ENCODE results near the gene SENP1.

The SENP1 gene

DNA sequence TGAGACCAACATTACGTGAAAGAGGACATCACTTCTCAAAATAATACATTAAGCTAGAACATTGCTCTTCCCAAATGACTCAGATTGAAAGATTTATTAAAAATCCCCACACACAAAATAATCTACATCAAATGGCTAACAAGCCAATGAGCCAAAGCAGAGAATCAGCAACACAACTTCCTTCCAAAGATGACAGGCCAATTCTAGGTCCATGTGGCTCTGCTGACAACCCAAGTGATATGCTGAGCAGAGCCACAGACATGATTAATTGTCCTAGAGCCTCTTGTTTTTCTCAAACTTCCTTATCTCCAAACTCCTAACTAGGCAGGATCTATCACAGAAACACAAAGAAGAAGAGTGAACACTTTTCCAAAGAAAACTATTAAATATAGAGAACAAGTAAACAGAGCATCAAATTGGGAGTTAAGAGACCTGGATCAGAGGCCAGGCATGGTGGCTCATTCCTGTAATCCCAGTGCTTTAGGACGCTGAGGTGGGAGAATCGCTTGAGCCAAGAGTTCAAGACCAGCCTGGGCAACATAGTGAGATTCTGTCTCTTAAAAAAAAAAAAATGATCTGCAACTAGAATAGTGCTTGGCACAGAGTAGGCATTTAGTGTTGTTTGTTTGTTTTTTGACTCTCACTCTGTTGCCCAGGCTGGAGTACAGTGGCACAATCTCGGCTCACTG is 38.5 kb downstream of the SENP1 start:
- DNase-seq (ENCODE audit: low spot score) = no peak

- no peak for DNase-seq (ENCODE audit: low spot score)
Measured at GRCh38 chr12:48065041-48065440, 40.8 kb downstream of the SENP1 start.

GRCh38 chr12:48063530-48063929 is 42.3 kb downstream of the SENP1 start:
- no peak for DNase-seq (ENCODE audit: low spot score)

GRCh38 chr12:48061938-48062719 is 43.8 kb downstream of the SENP1 start:
- no peak for DNase-seq (ENCODE audit: low spot score)

- DNase-seq (ENCODE audit: low spot score) = no peak
Measured at GRCh38 chr12:48060474-48060873, 45.4 kb downstream of the SENP1 start.

GRCh38 chr12:48058771-48059170 is 47.1 kb downstream of the SENP1 start:
- DNase-seq (ENCODE audit: low spot score) = no peak

DNA sequence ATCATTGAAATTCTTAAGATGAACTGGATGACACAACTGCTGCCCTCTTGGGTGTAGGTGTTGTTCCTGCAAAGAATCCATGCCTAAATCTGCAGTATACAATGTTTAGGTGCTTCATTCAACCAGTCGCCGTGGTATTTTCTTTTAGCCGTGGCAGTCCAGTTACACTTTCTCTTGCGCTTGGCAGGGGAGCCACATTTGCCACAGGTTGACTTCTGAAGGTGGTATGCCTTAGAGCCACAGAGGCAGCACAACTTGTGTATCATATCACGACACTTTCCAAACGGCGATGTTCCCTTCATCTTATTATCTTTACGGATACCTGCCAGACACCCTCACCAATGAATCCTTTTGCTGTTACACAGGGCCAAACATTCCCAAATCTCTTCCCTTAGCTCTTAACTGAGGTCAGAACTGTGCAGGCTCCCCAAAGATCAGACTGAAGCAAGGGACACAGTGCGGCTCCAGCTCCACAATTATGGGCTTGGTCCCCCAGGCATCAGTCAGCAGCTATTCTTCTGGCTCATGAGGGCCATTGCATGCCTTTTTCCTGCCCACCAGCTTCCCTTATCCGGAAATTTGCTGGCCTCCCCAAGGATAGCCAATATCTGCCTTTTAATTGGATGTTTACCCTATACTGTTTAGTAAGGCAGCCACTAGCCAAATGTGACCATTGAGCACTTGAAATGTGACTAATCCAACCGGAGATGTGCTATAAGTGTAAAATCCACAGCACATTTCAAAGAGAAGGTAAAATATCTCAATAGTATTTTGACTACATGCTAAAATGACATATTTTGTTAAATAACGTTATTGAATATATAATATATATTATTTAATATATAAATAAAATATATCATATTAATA is 50.7 kb downstream of the SENP1 start:
- no peak for DNase-seq (ENCODE audit: low spot score)

GRCh38 chr12:48053883-48054282 is 52.0 kb downstream of the SENP1 start:
- DNase-seq (ENCODE audit: low spot score) = no peak

DNA sequence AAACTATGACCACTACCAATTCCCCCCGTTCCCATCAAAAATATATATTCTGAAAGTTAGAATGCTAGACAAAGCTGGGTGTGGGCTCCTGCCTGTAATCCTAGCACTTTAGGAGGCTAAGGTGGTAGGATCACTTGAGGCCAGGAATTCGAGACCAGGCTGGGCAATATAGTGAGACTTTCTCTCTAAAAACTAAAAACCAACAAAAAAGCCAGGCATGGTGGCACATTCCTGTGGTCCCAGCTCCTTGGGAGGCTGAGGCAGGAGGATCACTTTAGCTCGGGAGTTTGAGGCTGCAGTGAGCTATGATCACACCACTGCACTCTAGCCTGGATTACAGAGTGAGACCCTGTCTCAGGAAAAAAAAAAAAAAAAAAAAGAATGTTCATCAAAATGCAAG is 52.8 kb downstream of the SENP1 start:
- no peak for DNase-seq (ENCODE audit: low spot score)

DNA sequence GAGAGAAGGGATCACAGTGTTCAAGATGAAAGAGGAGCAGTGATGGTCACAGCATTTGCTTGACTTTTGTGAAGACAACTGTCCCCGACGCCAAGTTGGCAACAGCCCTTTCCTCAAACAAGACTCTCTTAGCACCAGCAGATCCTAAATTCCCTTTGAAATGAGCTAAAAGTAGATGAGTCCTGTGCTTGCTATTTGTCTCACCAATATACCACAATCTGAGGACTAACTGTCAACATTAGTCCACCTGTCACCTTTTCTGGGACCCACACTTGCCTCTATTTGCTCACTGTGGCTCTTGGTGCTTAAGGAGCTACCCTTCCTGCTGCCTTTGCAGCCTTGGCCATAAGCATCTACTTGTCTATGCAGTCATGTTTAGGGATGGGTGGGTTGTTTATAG is 54.2 kb downstream of the SENP1 start:
- no peak for DNase-seq (ENCODE audit: low spot score)

DNA sequence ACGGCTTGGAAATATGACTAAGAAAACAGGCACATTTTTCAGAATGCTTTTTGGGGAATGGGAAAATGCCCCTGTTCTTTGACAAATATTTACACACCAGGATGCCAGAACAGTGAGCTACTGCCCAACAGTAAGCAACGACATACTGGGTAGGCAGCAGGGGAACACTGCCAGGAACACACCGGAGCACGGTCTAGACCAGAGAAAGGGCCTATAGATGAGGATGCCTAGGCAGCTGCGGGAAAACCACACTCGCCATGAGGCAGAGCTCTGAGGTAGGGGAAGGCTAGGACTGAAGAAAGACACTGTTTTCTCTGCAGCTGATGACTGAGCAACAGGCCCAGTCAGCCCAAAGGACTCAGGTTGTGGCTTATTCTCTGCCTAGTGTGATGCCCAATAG is 55.7 kb downstream of the SENP1 start:
- DNase-seq (ENCODE audit: low spot score) = no peak

DNA sequence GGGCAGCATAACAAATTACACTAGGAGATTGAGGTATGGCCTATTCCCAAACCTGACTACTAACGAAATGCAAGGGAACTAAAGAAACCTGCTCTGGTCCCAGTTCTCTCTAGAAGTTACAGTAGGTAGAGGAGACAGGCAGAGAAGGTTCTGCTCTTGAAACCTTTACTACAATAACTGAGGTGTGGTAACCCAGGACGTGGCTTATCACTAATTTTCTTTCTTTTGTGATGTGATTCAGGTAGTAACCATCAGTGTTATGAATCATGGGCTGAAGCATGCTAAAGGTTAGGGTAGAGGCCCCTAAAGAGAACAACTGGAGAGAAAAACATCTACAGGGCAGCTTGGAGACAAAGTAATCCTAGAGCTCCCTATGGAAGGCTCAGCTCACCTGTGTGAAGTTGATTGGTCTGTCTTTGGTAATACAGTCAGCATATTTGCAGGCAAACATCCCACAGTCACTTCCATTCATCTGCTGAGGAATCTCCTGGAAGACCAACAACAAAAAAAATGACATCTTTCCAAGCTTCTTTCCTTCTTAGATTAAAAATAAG is 59.8 kb downstream of the SENP1 start:
- no peak for DNase-seq (ENCODE audit: low spot score)

- no peak for DNase-seq (ENCODE audit: low spot score)
Measured at GRCh38 chr12:48045061-48045846, 60.6 kb downstream of the SENP1 start.

GRCh38 chr12:48044396-48044795 is 61.5 kb downstream of the SENP1 start:
- no peak for DNase-seq (ENCODE audit: low spot score)

DNA sequence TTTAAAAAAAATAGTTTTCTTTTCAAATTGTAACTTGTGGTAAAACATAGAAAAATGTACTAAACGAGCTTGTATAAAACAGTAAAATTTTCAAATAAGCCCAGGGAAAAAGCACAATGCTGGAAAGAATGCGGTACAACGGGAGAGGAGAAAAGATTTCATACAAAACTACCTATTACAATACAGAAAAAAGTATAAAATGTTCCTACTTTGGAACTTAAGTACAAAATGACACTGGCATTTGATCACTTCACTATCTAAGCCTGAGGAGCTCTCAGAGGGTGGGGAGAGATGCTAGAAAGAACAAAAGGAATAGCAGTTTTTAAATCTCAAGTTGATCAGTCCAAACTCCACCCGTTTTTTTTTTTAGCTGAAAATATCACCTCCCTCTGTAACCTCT is 62.1 kb downstream of the SENP1 start:
- DNase-seq (ENCODE audit: low spot score) = no peak

- no peak for DNase-seq (ENCODE audit: low spot score)
Measured at GRCh38 chr12:48041591-48042423, 64.1 kb downstream of the SENP1 start.

DNA sequence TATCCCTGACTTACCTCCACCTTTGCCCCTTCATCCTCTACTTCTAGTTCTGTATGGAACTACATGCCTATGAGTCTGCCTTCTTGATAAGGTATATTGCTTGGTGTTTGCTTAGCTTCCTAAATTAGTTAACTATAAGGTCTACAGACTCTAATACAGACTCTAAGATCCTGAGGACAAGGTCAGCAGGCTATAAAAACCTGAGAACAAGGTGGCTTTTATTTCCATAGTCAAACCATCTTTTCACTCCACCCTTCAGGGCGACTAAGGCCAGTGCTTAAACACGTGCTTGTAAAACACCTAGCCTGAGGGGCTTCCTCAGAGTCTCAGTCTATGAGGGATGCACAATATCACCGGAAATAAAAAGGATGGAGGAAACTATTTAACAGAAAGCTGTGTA is 65.5 kb downstream of the SENP1 start:
- no peak for DNase-seq (ENCODE audit: low spot score)

GRCh38 chr12:48039151-48039550 is 66.7 kb downstream of the SENP1 start:
- DNase-seq (ENCODE audit: low spot score) = no peak

GRCh38 chr12:48038085-48038484 is 67.8 kb downstream of the SENP1 start:
- no peak for DNase-seq (ENCODE audit: low spot score)

- peak; percentile 95 for DNase-seq (ENCODE audit: low spot score)
Measured at GRCh38 chr12:48037267-48037915, 68.5 kb downstream of the SENP1 start.

All from ecto neural progenitor cell (in vitro differentiated cells).